HepG2 (cell line): ENCODE data around the gene LLGL2. TPM values are rescaled to one million over a fixed set of nuclear protein-coding genes. Genes with fewer than 3 reads are reported as not detected.

Source experiments
- ATAC-seq: fragments of 200-7000 bp; cut with Tn5 transposase; 3 replicates; pipeline ENCODE4 v1.9.1; 2020; ENCODE audit warnings: mild to moderate bottlenecking, moderate library complexity
- BruUV-seq: library from RNA; stranded (reverse); fragments of 400-500 nt; replicated peaks from 2 replicates; lab custom pipeline; 2021; lab: Mats Ljungman, UMichigan
- CTCF ChIA-PET: fragments of 300-600 bp; formaldehyde crosslinking; extraction: SDS; loops from one replicate; lab custom pipeline; 2021; ENCODE audit warnings: low total read pairs, inconsistent platforms, low intra/inter-chr PET ratio; lab: Yijun Ruan, JAX
- POLR2A ChIA-PET: fragments of 350-600 bp; sonication (Branson Sonifier 250); formaldehyde crosslinking; loops from one replicate; lab custom pipeline; 2020; ENCODE audit warnings: antibody characterized with exemption, inconsistent platforms; lab: Yijun Ruan, JAX
- DNase-seq: peaks from one replicate; pipeline ENCODE4 v3.0.0-alpha.2; 2015; ENCODE audit warnings: low spot score
- FAIRE-seq: peaks from 3 replicates; lab custom pipeline; 2011; peaks lifted over from hg19 to GRCh38; lab: Jason Lieb, UNC
- H2AFZ ChIP-seq: one replicate; pipeline ENCODE4 v1.6.1; 2011; ENCODE audit warnings: low read length, inconsistent platforms
- H3K27ac ChIP-seq: fragments of 300-600 bp; 3 replicates; pipeline ENCODE4 v1.8.0; 2011; ENCODE audit warnings: mixed run types, mild to moderate bottlenecking, mixed read lengths, low read length, inconsistent platforms; ENCODE audit not compliant: insufficient read depth; ENCODE audit errors: extremely low read length
- H3K27me3 ChIP-seq, 2 experiments: fragments of 200-600 bp in 1 of 2; 2 replicates in 1 of 2; 3 replicates in 1 of 2; pipeline versions ENCODE4 v1.6.0 to v1.8.0; 2011; ENCODE audit warnings: low read length in 2 of 2, mild to moderate bottlenecking in 2 of 2, moderate library complexity in 2 of 2, inconsistent platforms in 1 of 2; ENCODE audit not compliant: insufficient read depth in 2 of 2, control insufficient read depth in 1 of 2
- H3K36me3 ChIP-seq, 2 experiments: fragments of 200-600 bp in 1 of 2; replicated peaks in 1 of 2; 2 replicates in 1 of 2; 3 replicates in 1 of 2; pipeline versions ENCODE4 v1.5.1 to v1.8.0; 2011; ENCODE audit warnings: low read length in 2 of 2, inconsistent platforms in 1 of 2; ENCODE audit not compliant: insufficient read depth in 2 of 2, control insufficient read depth in 1 of 2
- H3K4me1 ChIP-seq: 2 replicates; pipeline ENCODE4 v1.5.1; 2012; ENCODE audit warnings: low read length, inconsistent platforms; ENCODE audit not compliant: insufficient read depth
- H3K4me2 ChIP-seq: 2 replicates; pipeline ENCODE4 v1.6.0; 2011; ENCODE audit warnings: low read depth, low read length, inconsistent platforms
- H3K4me3 ChIP-seq, 3 experiments: fragments of 200-600 bp in 1 of 3; sonication (generic), shearing (Covaris generic) in 1 of 3; replicated peaks in 1 of 3; 2 replicates each; pipeline ENCODE4 v1.5.1; 2011 to 2016; ENCODE audit warnings: low read length in 3 of 3, inconsistent platforms in 2 of 3, low read depth in 2 of 3, mild to moderate bottlenecking in 2 of 3, control low read depth in 1 of 3, mixed read lengths in 1 of 3; ENCODE audit not compliant: insufficient read depth in 1 of 3
- H3K79me2 ChIP-seq: one replicate; pipeline ENCODE4 v1.6.1; 2011; ENCODE audit warnings: low read length, inconsistent platforms; ENCODE audit not compliant: insufficient read depth
- H3K9ac ChIP-seq: 2 replicates; pipeline ENCODE4 v1.6.0; 2011; ENCODE audit warnings: mild to moderate bottlenecking, low read depth, low read length, inconsistent platforms; ENCODE audit not compliant: insufficient read depth
- H3K9me3 ChIP-seq: 2 replicates; pipeline ENCODE4 v1.5.1; 2012; ENCODE audit warnings: mild to moderate bottlenecking, low read length
- H4K20me1 ChIP-seq: 2 replicates; pipeline ENCODE4 v1.6.0; 2011; ENCODE audit warnings: inconsistent platforms, mild to moderate bottlenecking, low read length, moderate library complexity; ENCODE audit not compliant: insufficient read depth
- GATA4 ChIP-seq: sonication (generic); IDR thresholded peaks from 2 replicates; pipeline ENCODE4 v1.6.1; 2016; ENCODE audit warnings: antibody characterized with exemption, low read depth, borderline replicate concordance
- HDAC1 ChIP-seq: sonication (generic); formaldehyde crosslinking; IDR thresholded peaks from 2 replicates; pipeline ENCODE4 v1.5.1; 2020; ENCODE audit warnings: mild to moderate bottlenecking, missing genetic modification reagents
- MIER3 ChIP-seq: IDR thresholded peaks from 2 replicates; pipeline ENCODE4 v1.6.1; 2016; ENCODE audit warnings: missing compliant biosample characterization, borderline replicate concordance
- MTA3 ChIP-seq: sonication (generic); formaldehyde crosslinking; IDR thresholded peaks from 2 replicates; pipeline ENCODE4 v1.4.0; 2020; ENCODE audit warnings: missing genetic modification reagents
- MXD4 ChIP-seq: IDR thresholded peaks from 2 replicates; pipeline ENCODE4 v1.6.1; 2016; ENCODE audit warnings: mild to moderate bottlenecking, missing biosample characterization, missing genetic modification reagents
- NKX3-1 ChIP-seq: sonication (generic); formaldehyde crosslinking; IDR thresholded peaks from 2 replicates; pipeline ENCODE4 v1.5.0; 2020; ENCODE audit warnings: missing genetic modification reagents
- ZBTB1 ChIP-seq: sonication (generic); formaldehyde crosslinking; IDR thresholded peaks from 2 replicates; pipeline ENCODE4 v1.4.0; 2020; ENCODE audit warnings: missing genetic modification reagents, borderline replicate concordance
- ZC3H13 ChIP-seq: sonication (generic); formaldehyde crosslinking; IDR thresholded peaks from 2 replicates; pipeline ENCODE4 v1.8.1; 2023; ENCODE audit warnings: mild to moderate bottlenecking, missing genetic modification reagents, moderate library complexity
- ZNF329 ChIP-seq: sonication (generic); formaldehyde crosslinking; IDR thresholded peaks from 2 replicates; pipeline ENCODE4 v1.9.0; 2021; ENCODE audit warnings: low read depth, mild to moderate bottlenecking, missing genetic modification reagents
- ZNF510 ChIP-seq: sonication (generic); formaldehyde crosslinking; IDR thresholded peaks from 2 replicates; pipeline ENCODE4 v1.4.0; 2020; ENCODE audit warnings: low read depth, mild to moderate bottlenecking, missing genetic modification reagents
- ZNF841 ChIP-seq: sonication (generic); formaldehyde crosslinking; IDR thresholded peaks from 2 replicates; pipeline ENCODE4 v1.8.1; 2023; ENCODE audit warnings: missing genetic modification reagents, borderline replicate concordance
- WGBS: methylation state at CpG from one replicate; pipeline ENCODE4 v1.1.6; 2017; ENCODE audit warnings: low lambda C conversion rate; 5-methylcytosine and 5-hydroxymethylcytosine counted together
- in situ Hi-C: cut with HindIII; loops from 2 replicates; pipeline ENCODE4 v1.10.0; 2017; ENCODE audit warnings: low pct_unique_long_range_greater_than_20kb; ENCODE audit not compliant: extremely low pct_ligation_motif_present
- intact Hi-C: fragments of 100-400 bp; cut with micrococcal nuclease; formaldehyde crosslinking; loops from one replicate; pipeline ENCODE4 v1.10.0; 2022; ENCODE audit not compliant: unreplicated experiment
- polyA plus RNA-seq, 8 experiments: library from polyadenylated mRNA; depleted of rRNA in 3 of 8; stranded (reverse) in 7 of 8; unstranded in 1 of 8; fragments of >200 nt; fragmentation: Illumina TruSeq in 4 of 8; extraction: Trizol in 4 of 8; gene quantifications; 2 replicates each; pipeline versions ENCODE4 v1.2.1 to v1.2.3, GENCODE V29; 2011 to 2016; ENCODE audit warnings: low read depth in 4 of 8, missing spikeins in 1 of 8, mixed read lengths in 1 of 8; ENCODE audit not compliant: insufficient read depth in 1 of 8
- total RNA-seq, 5 experiments: library from RNA; depleted of rRNA; stranded (reverse); fragments of >200 nt; fragmentation: Illumina TruSeq; extraction: Trizol; gene quantifications; 2 replicates each; pipeline ENCODE4 v1.2.3, GENCODE V29; 2016; ENCODE audit warnings: low read depth in 1 of 5
- TF ChIP-seq, protein P1 (sequence below): sonication (generic); formaldehyde crosslinking; IDR thresholded peaks from 2 replicates; pipeline ENCODE4 v1.4.0; 2020; ENCODE audit warnings: mild to moderate bottlenecking, missing genetic modification reagents
- TF ChIP-seq, protein P2 (sequence below): sonication (generic); formaldehyde crosslinking; IDR thresholded peaks from 2 replicates; pipeline ENCODE4 v1.4.0; 2020; ENCODE audit warnings: missing genetic modification reagents
- TF ChIP-seq, protein P3 (sequence below): IDR thresholded peaks from 2 replicates; pipeline ENCODE4 v1.6.1; 2012; ENCODE audit warnings: low read length, improper control_type of control experiment
- TF ChIP-seq, protein P4 (sequence below): sonication (generic); formaldehyde crosslinking; IDR thresholded peaks from 2 replicates; pipeline ENCODE4 v1.8.0; 2023; ENCODE audit warnings: mild to moderate bottlenecking, missing genetic modification reagents

Gene LLGL2
- total and polyA plus RNA-seq, 2 of the 13 experiments (the other 11 are each of a cell fraction or from before 2014, with no cell fraction given): 83.0 to 86.7 TPM

DNA sequence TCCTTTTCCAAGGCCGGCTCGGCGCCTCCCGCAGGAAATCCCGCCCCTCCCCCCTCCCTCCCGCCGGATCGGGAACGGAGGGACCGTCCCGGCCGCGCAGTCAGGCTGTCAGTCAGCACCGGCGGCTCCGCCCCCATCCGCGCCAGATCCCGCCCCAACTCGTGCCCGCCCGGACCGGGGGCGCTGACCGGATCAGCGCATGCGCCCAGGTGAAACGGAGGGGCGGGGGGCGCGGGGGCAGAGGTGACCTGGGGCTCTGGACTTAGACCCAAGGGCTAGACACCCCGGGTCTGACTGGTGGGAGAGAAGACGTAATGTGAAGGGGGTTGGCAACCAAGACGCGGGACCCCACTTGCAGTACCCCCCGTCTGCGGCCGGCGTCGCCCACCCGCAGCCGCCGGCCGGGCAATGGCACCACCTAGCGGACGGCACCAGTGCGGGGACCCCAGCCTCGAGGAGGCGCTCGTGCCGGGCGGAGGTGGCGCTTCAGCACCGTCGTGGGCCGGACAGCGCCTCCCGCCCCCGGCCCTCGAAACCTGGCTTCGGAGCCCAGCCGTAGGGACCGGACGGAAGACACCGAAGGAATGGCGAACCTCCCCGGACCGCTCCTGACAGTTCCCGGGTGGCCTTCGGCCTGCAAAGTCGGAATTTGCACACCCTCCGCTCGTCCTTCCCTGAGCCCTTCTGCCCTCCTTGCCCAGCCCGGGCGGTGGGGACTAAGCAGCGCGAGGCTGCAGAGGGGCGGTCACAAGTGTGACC, 9.8 kb upstream of the LLGL2 start, which contains the start of gene CASKIN2 (continued):
- TF ChIP-seq, protein P1, sequence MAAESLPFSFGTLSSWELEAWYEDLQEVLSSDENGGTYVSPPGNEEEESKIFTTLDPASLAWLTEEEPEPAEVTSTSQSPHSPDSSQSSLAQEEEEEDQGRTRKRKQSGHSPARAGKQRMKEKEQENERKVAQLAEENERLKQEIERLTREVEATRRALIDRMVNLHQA (CRISPR knock-in tag): peak; percentile 87
- TF ChIP-seq GATA4: no peak
- TF ChIP-seq, all 625 proteins: peak for 464

DNA sequence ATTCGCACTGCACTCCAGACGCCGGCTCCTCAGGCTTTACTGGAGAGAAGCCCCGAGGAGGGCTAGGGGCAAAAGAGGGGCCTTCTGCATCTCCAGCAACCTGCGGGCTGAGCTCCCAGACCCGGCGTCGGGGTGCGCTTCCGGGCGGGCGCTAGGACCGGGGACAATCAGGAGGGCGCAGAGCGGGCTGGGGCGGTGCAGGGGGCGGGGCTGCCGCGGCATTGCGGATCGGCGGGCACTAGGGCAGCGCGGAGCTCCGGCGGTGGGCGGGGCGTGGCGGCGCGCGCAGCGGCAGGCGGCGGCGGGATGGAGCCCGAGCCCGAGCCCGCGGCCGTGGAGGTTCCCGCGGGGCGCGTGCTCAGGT, 9.3 kb upstream of the LLGL2 start, which contains the start of gene TSEN54:
TSS of gene TSEN54 (plus strand) at position 274 of the 364 bp plus-strand sequence. CDS start at position 307, 33 bp downstream.
- DNase-seq (peak; percentile 78), ATAC-seq (peak; percentile 74), FAIRE-seq (no peak)
- Histone ChIP-seq H3K4me2 (peak within 1 kb of the TSS; percentile 91), H3K9me3 (no peaks in the 10 kb centered on the region), H3K4me3 (peak within 1 kb of the TSS; percentile 68 to 93 (median 79)), H3K27me3 (no peaks in the 10 kb centered on the region; a peak in 1 of 5 replicates), H3K36me3 (peaks cover 7 to 12% of the 10 kb centered on the region in 2 experiments; a peak in 4 of 5 replicates), H3K79me2 (peaks cover 10% of the 10 kb centered on the region), H3K27ac (peak within 1 kb of the TSS; percentile 51), H3K9ac (peak within 1 kb of the TSS; percentile 75), H3K4me1 (peaks cover 48% of the 10 kb centered on the region), H2AFZ (no peak within 1 kb of the TSS), H4K20me1 (peaks cover 8% of the 10 kb centered on the region; the same call in 1 of the 2 replicates)
- no TSS peak for BruUV-seq
- intact Hi-C loops: no loop called here
- ChIA-PET CTCF (interaction anchor here (1.2 to 3.1 kb wide), 5 partner anchors 9 to 90 kb away, joined by 3 to 26 read pairs (median 11); partner anchors contain the start of gene LLGL2), POLR2A (interaction anchor here (0.5 to 2.5 kb wide), 26 partner anchors 9 to 339 kb away, joined by 3 to 29 read pairs (median 4); partner anchors contain the start of genes GALK1, GGA3, GRB2 and LLGL2)
- 3% methylated on average over 12 of the region's 45 CpGs for whole genome bisulfite sequencing
- in situ Hi-C loops: no loop called here
- no peak for TF ChIP-seq NKX3-1 (CRISPR knock-in tag)
- TF ChIP-seq, protein P2, sequence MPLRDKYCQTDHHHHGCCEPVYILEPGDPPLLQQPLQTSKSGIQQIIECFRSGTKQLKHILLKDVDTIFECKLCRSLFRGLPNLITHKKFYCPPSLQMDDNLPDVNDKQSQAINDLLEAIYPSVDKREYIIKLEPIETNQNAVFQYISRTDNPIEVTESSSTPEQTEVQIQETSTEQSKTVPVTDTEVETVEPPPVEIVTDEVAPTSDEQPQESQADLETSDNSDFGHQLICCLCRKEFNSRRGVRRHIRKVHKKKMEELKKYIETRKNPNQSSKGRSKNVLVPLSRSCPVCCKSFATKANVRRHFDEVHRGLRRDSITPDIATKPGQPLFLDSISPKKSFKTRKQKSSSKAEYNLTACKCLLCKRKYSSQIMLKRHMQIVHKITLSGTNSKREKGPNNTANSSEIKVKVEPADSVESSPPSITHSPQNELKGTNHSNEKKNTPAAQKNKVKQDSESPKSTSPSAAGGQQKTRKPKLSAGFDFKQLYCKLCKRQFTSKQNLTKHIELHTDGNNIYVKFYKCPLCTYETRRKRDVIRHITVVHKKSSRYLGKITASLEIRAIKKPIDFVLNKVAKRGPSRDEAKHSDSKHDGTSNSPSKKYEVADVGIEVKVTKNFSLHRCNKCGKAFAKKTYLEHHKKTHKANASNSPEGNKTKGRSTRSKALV (CRISPR knock-in tag): no peak
- TF ChIP-seq, protein P3, sequence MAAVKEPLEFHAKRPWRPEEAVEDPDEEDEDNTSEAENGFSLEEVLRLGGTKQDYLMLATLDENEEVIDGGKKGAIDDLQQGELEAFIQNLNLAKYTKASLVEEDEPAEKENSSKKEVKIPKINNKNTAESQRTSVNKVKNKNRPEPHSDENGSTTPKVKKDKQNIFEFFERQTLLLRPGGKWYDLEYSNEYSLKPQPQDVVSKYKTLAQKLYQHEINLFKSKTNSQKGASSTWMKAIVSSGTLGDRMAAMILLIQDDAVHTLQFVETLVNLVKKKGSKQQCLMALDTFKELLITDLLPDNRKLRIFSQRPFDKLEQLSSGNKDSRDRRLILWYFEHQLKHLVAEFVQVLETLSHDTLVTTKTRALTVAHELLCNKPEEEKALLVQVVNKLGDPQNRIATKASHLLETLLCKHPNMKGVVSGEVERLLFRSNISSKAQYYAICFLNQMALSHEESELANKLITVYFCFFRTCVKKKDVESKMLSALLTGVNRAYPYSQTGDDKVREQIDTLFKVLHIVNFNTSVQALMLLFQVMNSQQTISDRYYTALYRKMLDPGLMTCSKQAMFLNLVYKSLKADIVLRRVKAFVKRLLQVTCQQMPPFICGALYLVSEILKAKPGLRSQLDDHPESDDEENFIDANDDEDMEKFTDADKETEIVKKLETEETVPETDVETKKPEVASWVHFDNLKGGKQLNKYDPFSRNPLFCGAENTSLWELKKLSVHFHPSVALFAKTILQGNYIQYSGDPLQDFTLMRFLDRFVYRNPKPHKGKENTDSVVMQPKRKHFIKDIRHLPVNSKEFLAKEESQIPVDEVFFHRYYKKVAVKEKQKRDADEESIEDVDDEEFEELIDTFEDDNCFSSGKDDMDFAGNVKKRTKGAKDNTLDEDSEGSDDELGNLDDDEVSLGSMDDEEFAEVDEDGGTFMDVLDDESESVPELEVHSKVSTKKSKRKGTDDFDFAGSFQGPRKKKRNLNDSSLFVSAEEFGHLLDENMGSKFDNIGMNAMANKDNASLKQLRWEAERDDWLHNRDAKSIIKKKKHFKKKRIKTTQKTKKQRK: no peak
- TF ChIP-seq ZNF841 (CRISPR knock-in tag): peak; percentile 87
- TF ChIP-seq, protein P4, sequence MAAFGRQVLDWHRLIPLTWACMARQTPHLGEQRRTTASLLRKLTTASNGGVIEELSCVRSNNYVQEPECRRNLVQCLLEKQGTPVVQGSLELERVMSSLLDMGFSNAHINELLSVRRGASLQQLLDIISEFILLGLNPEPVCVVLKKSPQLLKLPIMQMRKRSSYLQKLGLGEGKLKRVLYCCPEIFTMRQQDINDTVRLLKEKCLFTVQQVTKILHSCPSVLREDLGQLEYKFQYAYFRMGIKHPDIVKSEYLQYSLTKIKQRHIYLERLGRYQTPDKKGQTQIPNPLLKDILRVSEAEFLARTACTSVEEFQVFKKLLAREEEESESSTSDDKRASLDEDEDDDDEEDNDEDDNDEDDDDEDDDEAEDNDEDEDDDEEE (CRISPR knock-in tag): no peak; the same call in 1 of the 2 replicates
- no peak for TF ChIP-seq MXD4 (CRISPR knock-in tag)
- TF ChIP-seq ZC3H13 (CRISPR knock-in tag): peak; percentile 69
- no peak for TF ChIP-seq MIER3 (CRISPR knock-in tag)
- TF ChIP-seq ZBTB1: no peak
- no peak for TF ChIP-seq MTA3
- no peak; the same call in 1 of the 2 replicates for TF ChIP-seq ZNF510
- TF ChIP-seq ZNF329 (CRISPR knock-in tag): peak; percentile 19; the same call in 1 of the 2 replicates
- TF ChIP-seq HDAC1: peak; percentile 88
